OCI-LY7 (cell line): Measurements from ENCODE around the gene KLF13. TPM values are rescaled to one million over a fixed set of nuclear protein-coding genes. Genes with fewer than 3 reads are reported as not detected.

Experiments used
- BruUV-seq: library from RNA; stranded (reverse); fragments of 400-500 nt; replicated peaks from 2 replicates; lab custom pipeline; 2021; lab: Mats Ljungman, UMichigan
- CTCF ChIA-PET: fragments of 300-600 bp; sonication (Branson Sonifier 250); formaldehyde crosslinking; loops from one replicate; lab custom pipeline; 2022; ENCODE audit warnings: antibody characterized with exemption; ENCODE audit not compliant: unreplicated experiment; lab: Charles Lee
- POLR2A ChIA-PET: fragments of 300-600 bp; sonication (Branson Sonifier 250); formaldehyde crosslinking; loops from one replicate; lab custom pipeline; 2022; ENCODE audit warnings: antibody characterized with exemption; lab: Charles Lee
- DNase-seq: peaks from one replicate; pipeline ENCODE4 v3.0.0-alpha.2; 2015; ENCODE audit warnings: low spot score
- H2AFZ ChIP-seq: fragments of 200-600 bp; sonication (generic), shearing (Covaris generic); 2 replicates; pipeline ENCODE4 v1.6.1; 2014; ENCODE audit warnings: mild to moderate bottlenecking, antibody characterized with exemption, low read length, moderate library complexity
- H3K27ac ChIP-seq: fragments of 200-600 bp; sonication (generic); 2 replicates; pipeline ENCODE4 v1.5.1; 2014; ENCODE audit warnings: mixed run types, low read depth, mild to moderate bottlenecking, moderate library complexity, low read length, inconsistent platforms; ENCODE audit not compliant: poor library complexity, severe bottlenecking
- H3K36me3 ChIP-seq: fragments of 200-600 bp; sonication (generic); 2 replicates; pipeline ENCODE4 v1.6.1; 2014; ENCODE audit warnings: mild to moderate bottlenecking, antibody characterized with exemption, low read length, moderate library complexity, mixed read lengths; ENCODE audit not compliant: insufficient read depth
- H3K4me1 ChIP-seq: fragments of 200-600 bp; sonication (generic); 2 replicates; pipeline ENCODE4 v1.5.1; 2014; ENCODE audit warnings: mild to moderate bottlenecking, low read length; ENCODE audit not compliant: insufficient read depth, poor library complexity, severe bottlenecking
- H3K4me2 ChIP-seq: fragments of 200-600 bp; sonication (generic); 2 replicates; pipeline ENCODE4 v1.6.1; 2014; ENCODE audit warnings: mild to moderate bottlenecking, low read length
- H3K4me3 ChIP-seq: fragments of 200-600 bp; sonication (generic); 2 replicates; pipeline ENCODE4 v1.5.1; 2014; ENCODE audit warnings: mild to moderate bottlenecking, low read depth, low read length; ENCODE audit not compliant: poor library complexity, severe bottlenecking
- H3K79me2 ChIP-seq: fragments of 200-600 bp; sonication (generic); 2 replicates; pipeline ENCODE4 v1.6.1; 2016; ENCODE audit warnings: low read depth, mild to moderate bottlenecking, low read length, moderate library complexity, mixed read lengths; ENCODE audit not compliant: insufficient read depth
- H3K9me2 ChIP-seq: fragments of 200-600 bp; sonication (generic); 2 replicates; pipeline ENCODE4 v1.6.1; 2016; ENCODE audit warnings: mild to moderate bottlenecking, low read length, mixed read lengths; ENCODE audit not compliant: insufficient read depth
- H3K9me3 ChIP-seq: fragments of 200-600 bp; sonication (generic); 2 replicates; pipeline ENCODE4 v1.6.1; 2014; ENCODE audit warnings: mild to moderate bottlenecking, mixed run types, low read length, mixed read lengths
- H4K20me1 ChIP-seq: fragments of 200-600 bp; sonication (generic); 2 replicates; pipeline ENCODE4 v1.6.1; 2014; ENCODE audit warnings: mild to moderate bottlenecking, antibody characterized with exemption, low read length, moderate library complexity, mixed read lengths; ENCODE audit not compliant: insufficient read depth
- CTCF ChIP-seq: fragments of 200-600 bp; sonication (generic); conservative IDR thresholded peaks from 2 replicates; pipeline ENCODE4 v1.5.1; 2014; ENCODE audit warnings: mild to moderate bottlenecking, antibody characterized with exemption, low read length, moderate library complexity, mixed read lengths
- EZH2phosphoT487 ChIP-seq: fragments of 200-600 bp; sonication (generic); IDR thresholded peaks from 2 replicates; pipeline ENCODE4 v1.6.1; 2018; ENCODE audit warnings: low read depth, borderline replicate concordance, mild to moderate bottlenecking, mixed run types, antibody characterized with exemption, low read length, moderate library complexity, mixed read lengths
- intact Hi-C: fragments of 100-400 bp; cut with micrococcal nuclease; formaldehyde crosslinking; loops from one replicate; pipeline ENCODE4 v1.10.0; 2022; ENCODE audit not compliant: unreplicated experiment
- total RNA-seq, 2 experiments: library from RNA; depleted of rRNA in 1 of 2; stranded (reverse); fragments of >200 nt in 1 of 2; shearing (Covaris generic) in 1 of 2; gene quantifications; 2 replicates each; pipeline ENCODE4 v1.2.3, GENCODE V29; 2014 to 2022

Gene KLF13
- total RNA-seq, 2 experiments from 2014 or later, result 63.2 to 64.6 TPM

- ChIA-PET CTCF (interaction anchor here (0.5 kb wide), 1 partner anchor 94 kb away, joined by 3 read pairs; no protein-coding TSS in a partner anchor), POLR2A (interaction anchor here (1.4 kb wide), 1 partner anchor 8 kb away, joined by 5 read pairs; no protein-coding TSS in a partner anchor)
- no TSS peak for BruUV-seq
- no peak for TF ChIP-seq EZH2phosphoT487
- TF ChIP-seq CTCF, result no peak
- H3K4me3 ChIP-seq, result no peak overlapping the region
- intact Hi-C loops, result no loop called here
- no peaks in the 10 kb centered on the region for H3K9me2 ChIP-seq
- no peak overlapping the region for H2AFZ ChIP-seq
- H3K79me2 ChIP-seq, result no peaks in the 10 kb centered on the region
- peaks cover 17% of the 10 kb centered on the region for H3K4me1 ChIP-seq
- H3K27ac ChIP-seq, result no peak overlapping the region
- DNase-seq, result no peak
- H3K9me3 ChIP-seq, result no peaks in the 10 kb centered on the region
- no peak overlapping the region for H3K4me2 ChIP-seq
- H4K20me1 ChIP-seq, result no peaks in the 10 kb centered on the region
- no peaks in the 10 kb centered on the region for H3K36me3 ChIP-seq
These were observed 73.0 kb downstream of the KLF13 start for GRCh38 chr15:31399544-31400171.

- H3K4me3 ChIP-seq, result no peak overlapping the region
- H3K79me2 ChIP-seq, result no peaks in the 10 kb centered on the region
- no peaks in the 10 kb centered on the region for H3K9me2 ChIP-seq
- intact Hi-C loops, result no loop called here
- no peak overlapping the region for H3K27ac ChIP-seq
- CTCF ChIA-PET, result interaction anchor here (0.5 kb wide), 2 partner anchors 87 to 93 kb away, joined by 3 read pairs; no protein-coding TSS in a partner anchor
- no peak overlapping the region for H3K4me2 ChIP-seq
- no peak for TF ChIP-seq CTCF
- no peak for TF ChIP-seq EZH2phosphoT487
- DNase-seq, result no peak
- H3K4me1 ChIP-seq, result peaks cover 20% of the 10 kb centered on the region
- POLR2A ChIA-PET, result no interaction called here
- H3K9me3 ChIP-seq, result no peaks in the 10 kb centered on the region
- H4K20me1 ChIP-seq, result no peaks in the 10 kb centered on the region
- H3K36me3 ChIP-seq, result no peaks in the 10 kb centered on the region
- no peak overlapping the region for H2AFZ ChIP-seq
- BruUV-seq, result no TSS peak
These were observed 73.7 kb downstream of the KLF13 start for GRCh38 chr15:31400222-31400927.

- Histone ChIP-seq H3K36me3 (no peaks in the 10 kb centered on the region; the same call in 1 of the 2 replicates), H4K20me1 (no peaks in the 10 kb centered on the region), H3K79me2 (no peaks in the 10 kb centered on the region), H3K4me2 (no peak overlapping the region), H3K4me3 (no peak overlapping the region), H3K27ac (no peak overlapping the region), H2AFZ (no peak overlapping the region), H3K9me3 (no peaks in the 10 kb centered on the region), H3K4me1 (peaks cover 24% of the 10 kb centered on the region), H3K9me2 (no peaks in the 10 kb centered on the region)
- TF ChIP-seq EZH2phosphoT487 (no peak), CTCF (no peak)
- ChIA-PET CTCF (no interaction called here), POLR2A (no interaction called here)
- no TSS peak for BruUV-seq
- intact Hi-C loops, result no loop called here
- no peak for DNase-seq
These were observed 74.6 kb downstream of the KLF13 start for GRCh38 chr15:31401282-31401681.
